Heart left ventricle (tissue), 16 donors: Measurements from ENCODE around the gene NPTX1. TPM values are rescaled to one million over a fixed set of nuclear protein-coding genes. Genes with fewer than 3 reads are reported as not detected.

Source experiments
- ATAC-seq, 4 donors: fragments of 200-7000 bp; cut with Tn5 transposase; one replicate each; pipeline ENCODE4 v1.9.1; 2020 to 2022; ENCODE audit warnings: moderate library complexity in 4 of 4, mild to moderate bottlenecking in 3 of 4, moderate number of reproducible peaks in 1 of 4
- DNase-seq, 5 donors: peaks; one replicate each; pipeline ENCODE4 v3.0.0-alpha.2; 2020
- H3K27ac ChIP-seq, 12 donors: fragments of 200-600 bp; sonication (generic) in 4 of 12; one replicate each; pipeline versions ENCODE4 v1.5.0 to v1.8.0; 2016 to 2022; ENCODE audit warnings: mild to moderate bottlenecking in 2 of 12
- H3K27me3 ChIP-seq, 9 donors: fragments of 200-600 bp; sonication (generic) in 2 of 9; one replicate each; pipeline versions ENCODE4 v1.5.1 to v1.8.0; 2016 to 2022; ENCODE audit warnings: mild to moderate bottlenecking in 3 of 9
- H3K36me3 ChIP-seq, 9 donors: fragments of 200-600 bp; sonication (generic) in 2 of 9; one replicate each; pipeline versions ENCODE4 v1.5.0 to v1.8.0; 2018 to 2022; ENCODE audit warnings: mild to moderate bottlenecking in 2 of 9
- H3K4me1 ChIP-seq, 12 donors: fragments of 200-600 bp; sonication (generic) in 4 of 12; one replicate each; pipeline versions ENCODE4 v1.5.0 to v1.8.0; 2016 to 2022; ENCODE audit warnings: mild to moderate bottlenecking in 3 of 12
- H3K4me3 ChIP-seq, 12 donors: fragments of 200-600 bp; sonication (generic) in 4 of 12; one replicate each; pipeline versions ENCODE4 v1.5.0 to v1.8.0; 2017 to 2022; ENCODE audit warnings: mild to moderate bottlenecking in 9 of 12, moderate library complexity in 4 of 12
- H3K9me3 ChIP-seq, 12 donors: fragments of 200-600 bp; sonication (generic) in 4 of 12; one replicate each; pipeline versions ENCODE4 v1.5.0 to v1.8.0; 2016 to 2022; ENCODE audit warnings: mild to moderate bottlenecking in 1 of 12
- POLR2A ChIP-seq, 2 donors: fragments of 450-650 bp; IDR thresholded peaks; one replicate each; pipeline ENCODE4 v1.6.1; 2017; ENCODE audit warnings: antibody characterized with exemption in 2 of 2, mild to moderate bottlenecking in 2 of 2, moderate library complexity in 2 of 2
- WGBS, 4 donors: extraction: QIAGEN DNeasy Blood & Tissue Kit in 2 of 4; methylation state at CpG; one replicate each; pipeline versions ENCODE4 v1.1.5 to v1.1.7; 2013 to 2018; 5-methylcytosine and 5-hydroxymethylcytosine counted together
- intact Hi-C, 10 donors: fragments of 100-400 bp; cut with DNase I; formaldehyde crosslinking; loops; one replicate each; pipeline versions ENCODE4 v1.11.1 to v1.14.2; 2022
- microRNA-seq, 4 donors: library from miRNA; unstranded; fragments of <30 nt; microRNA quantifications; one replicate each; pipeline versions ENCODE4 to v1.2.0, GENCODE V29; 2017 to 2020
- polyA plus RNA-seq, 2 donors: library from polyadenylated mRNA; stranded (reverse); fragments of 200-250 nt; gene quantifications; one replicate each; pipeline ENCODE4 v1.2.3, GENCODE V29; 2013
- total RNA-seq, 9 donors: library from RNA; depleted of rRNA in 2 of 9; stranded (reverse); fragments of >200 nt in 2 of 9; fragmentation: NEBNext Ultra II Directional in 3 of 9; extraction: Animal tissue kit (Norgen Biotek cat#: 25700) in 3 of 9; gene quantifications; one replicate each; pipeline versions ENCODE4 v1.1.0 to v1.2.4, GENCODE V29; 2016 to 2023
- TF ChIP-seq, protein P1 (sequence below), 12 donors: fragments of 200-600 bp; sonication (generic) in 4 of 12; IDR thresholded peaks; one replicate each; pipeline versions ENCODE4 v1.5.0 to v1.8.0; 2018 to 2022; ENCODE audit warnings: antibody characterized with exemption in 12 of 12, mild to moderate bottlenecking in 5 of 12
- donor health status: ischemic (EF 13 %, LVEDD 7.1; RV severe dilation, severe dysfunction).
- donor health status: healthy with polysubstance abuse.
- donor health status: DM: no; HTN: yes; CAD: no.
- donor health status: DM: no; HTN: no; CAD: no.
- donor health status: ischemic (EF 25% LVEDD 6.9; RV normal size, moderate dysfunction).
- donor health status: ischemic (EF 25% LVEDD 5.7; RV mildly dilated, moderate dysfunction).
- donor health status: healthy.
- donor health status: DM: yes; HTN: yes; CAD: no.
- donor health status: ischemic (EF 35%, LVEDD 5.7; RV mildly dilated, moderate dysfunction).
- donor health status: nonischemic (EF 11% LVEDD 7.7; RV severe dilation, severe dysfunction).
- donor health status: DM: yes; HTN: yes; CAD: no.
- donor health status: PGD.
- donor health status: ischemic (EF 29% LVEDD 5.4; RV normal size, mild dysfunction).
- donor health status: nonischemic (EF 23%, LVEDD 6.1; RV moderate dilation, normal function).

Gene NPTX1
- total and polyA plus RNA-seq, 11 donors, result 0.01 to 0.58 (median 0.09) TPM; not detected in 7

- 83 to 88% (median 86%) methylated on average over 7 to 11 of the region's 11 CpGs for WGBS, 4 donors
- H3K27me3 ChIP-seq, result no peaks in the 10 kb centered on the region
- peaks cover 0 to 28% (median 16%) of the 10 kb centered on the region in 9 donors for H3K36me3 ChIP-seq
- intact Hi-C loops, result no loop called here
- ATAC-seq, result no peak
- no peak for DNase-seq
- H3K9me3 ChIP-seq, result no peaks in the 10 kb centered on the region
- TF ChIP-seq, protein P1, sequence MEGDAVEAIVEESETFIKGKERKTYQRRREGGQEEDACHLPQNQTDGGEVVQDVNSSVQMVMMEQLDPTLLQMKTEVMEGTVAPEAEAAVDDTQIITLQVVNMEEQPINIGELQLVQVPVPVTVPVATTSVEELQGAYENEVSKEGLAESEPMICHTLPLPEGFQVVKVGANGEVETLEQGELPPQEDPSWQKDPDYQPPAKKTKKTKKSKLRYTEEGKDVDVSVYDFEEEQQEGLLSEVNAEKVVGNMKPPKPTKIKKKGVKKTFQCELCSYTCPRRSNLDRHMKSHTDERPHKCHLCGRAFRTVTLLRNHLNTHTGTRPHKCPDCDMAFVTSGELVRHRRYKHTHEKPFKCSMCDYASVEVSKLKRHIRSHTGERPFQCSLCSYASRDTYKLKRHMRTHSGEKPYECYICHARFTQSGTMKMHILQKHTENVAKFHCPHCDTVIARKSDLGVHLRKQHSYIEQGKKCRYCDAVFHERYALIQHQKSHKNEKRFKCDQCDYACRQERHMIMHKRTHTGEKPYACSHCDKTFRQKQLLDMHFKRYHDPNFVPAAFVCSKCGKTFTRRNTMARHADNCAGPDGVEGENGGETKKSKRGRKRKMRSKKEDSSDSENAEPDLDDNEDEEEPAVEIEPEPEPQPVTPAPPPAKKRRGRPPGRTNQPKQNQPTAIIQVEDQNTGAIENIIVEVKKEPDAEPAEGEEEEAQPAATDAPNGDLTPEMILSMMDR (IDR thresholded peaks at IDR 0.05), result no peak
- no peak overlapping the region for H3K4me3 ChIP-seq
- H3K27ac ChIP-seq, result no peak overlapping the region
- peaks cover 0 to 37% (median 15%) of the 10 kb centered on the region in 12 donors for H3K4me1 ChIP-seq
These were observed 57.2 kb downstream of the NPTX1 start for GRCh38 chr17:80419255-80419654.

DNA sequence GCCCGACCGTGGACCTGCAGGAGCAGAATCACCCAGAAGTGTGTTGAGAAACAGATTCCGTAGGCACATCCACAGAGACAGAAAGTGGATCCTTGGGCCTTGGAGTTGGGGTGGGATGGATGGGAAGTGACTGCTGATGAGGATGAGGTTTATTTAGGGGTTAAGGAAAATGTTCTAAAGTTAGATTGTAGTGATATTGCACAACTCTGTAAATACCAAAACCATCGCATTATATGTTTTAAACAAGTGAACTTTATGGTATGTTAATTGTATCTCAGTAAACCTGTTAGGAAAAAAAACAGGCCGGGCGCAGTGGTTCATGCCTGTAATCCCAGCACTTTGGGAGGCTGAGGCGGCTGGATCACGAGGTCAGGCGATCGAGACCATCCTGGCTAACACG is 57.8 kb downstream of the NPTX1 start:
- Histone ChIP-seq H3K4me3 (no peak overlapping the region), H3K9me3 (no peaks in the 10 kb centered on the region), H3K27me3 (no peaks in the 10 kb centered on the region), H3K4me1 (peaks cover 0 to 40% (median 20%) of the 10 kb centered on the region in 12 donors), H3K27ac (no peak overlapping the region), H3K36me3 (peaks cover 0 to 28% (median 16%) of the 10 kb centered on the region in 9 donors)
- intact Hi-C loops, result no loop called here
- no peak for TF ChIP-seq POLR2A (IDR thresholded peaks at IDR 0.05)
- TF ChIP-seq, protein P1 (IDR thresholded peaks at IDR 0.05), result no peak
- 95 to 97% (median 97%) methylated on average over 11 of the region's 11 CpGs for WGBS, 4 donors
- DNase-seq, result no peak
- ATAC-seq, result no peak

Small RNA genes within 50 kb of the gene (microRNA-seq; reads per million reads assigned to microRNA genes)
- gene MIR4730, result 0 reads per million in 4 donors

Other genes starting within 250 kb of the NPTX1 start
- 100 to 1,000 TPM in 1 of 9 donors, 10 to 100 TPM in 8; 24.2 to 167 (median 32.7) TPM for gene RNF213, start 215.8 kb downstream of the NPTX1 start, total RNA-seq
- gene RNF213, start 215.8 kb downstream of the NPTX1 start, polyA plus RNA-seq, result 10 to 100 TPM; 23.1 to 31.4 TPM
- gene ENDOV, start 61.4 kb downstream of the NPTX1 start, total RNA-seq, result 10 to 100 TPM in 5 of 9 donors, 1 to 10 TPM in 4; 4.2 to 16.2 (median 11.2) TPM
- gene ENDOV, start 61.4 kb downstream of the NPTX1 start, polyA plus RNA-seq, result 1 to 10 TPM; 8.5 TPM
- gene RPTOR, start 68.2 kb upstream of the NPTX1 start, total RNA-seq, result 10 to 100 TPM; 18.5 to 31.7 (median 27.1) TPM
- 10 to 100 TPM; 14.7 to 16.7 TPM for gene RPTOR, start 68.2 kb upstream of the NPTX1 start, polyA plus RNA-seq